ENCODE results near the gene KRTAP1-5. TPM values are rescaled to one million over a fixed set of nuclear protein-coding genes. Genes with fewer than 3 reads are reported as not detected.

Gene KRTAP1-5
- total RNA-seq, 2 donors from 2014 or later, result not detected

DNA sequence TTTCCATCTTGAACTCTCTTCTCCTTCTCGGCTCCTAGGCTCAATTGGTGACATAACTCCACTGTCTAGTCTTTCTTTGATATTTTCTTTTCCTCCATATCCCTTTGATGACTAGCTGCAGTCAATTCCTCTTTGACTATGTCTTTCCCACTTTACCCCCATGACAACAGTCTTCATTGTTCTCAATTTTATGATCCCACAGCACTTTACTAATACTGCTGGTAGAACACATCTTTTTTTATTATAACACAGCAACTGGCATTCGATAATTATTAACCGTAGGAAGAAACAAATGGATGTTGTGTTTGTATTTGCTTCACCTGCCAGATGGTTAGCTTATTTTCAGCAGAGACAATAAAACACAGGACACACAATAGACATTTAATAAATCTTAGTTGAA, 34.3 kb downstream of the KRTAP1-5 start:
- intact Hi-C loops (cut with DNase I), result no loop called here
- TF ChIP-seq, protein P1, sequence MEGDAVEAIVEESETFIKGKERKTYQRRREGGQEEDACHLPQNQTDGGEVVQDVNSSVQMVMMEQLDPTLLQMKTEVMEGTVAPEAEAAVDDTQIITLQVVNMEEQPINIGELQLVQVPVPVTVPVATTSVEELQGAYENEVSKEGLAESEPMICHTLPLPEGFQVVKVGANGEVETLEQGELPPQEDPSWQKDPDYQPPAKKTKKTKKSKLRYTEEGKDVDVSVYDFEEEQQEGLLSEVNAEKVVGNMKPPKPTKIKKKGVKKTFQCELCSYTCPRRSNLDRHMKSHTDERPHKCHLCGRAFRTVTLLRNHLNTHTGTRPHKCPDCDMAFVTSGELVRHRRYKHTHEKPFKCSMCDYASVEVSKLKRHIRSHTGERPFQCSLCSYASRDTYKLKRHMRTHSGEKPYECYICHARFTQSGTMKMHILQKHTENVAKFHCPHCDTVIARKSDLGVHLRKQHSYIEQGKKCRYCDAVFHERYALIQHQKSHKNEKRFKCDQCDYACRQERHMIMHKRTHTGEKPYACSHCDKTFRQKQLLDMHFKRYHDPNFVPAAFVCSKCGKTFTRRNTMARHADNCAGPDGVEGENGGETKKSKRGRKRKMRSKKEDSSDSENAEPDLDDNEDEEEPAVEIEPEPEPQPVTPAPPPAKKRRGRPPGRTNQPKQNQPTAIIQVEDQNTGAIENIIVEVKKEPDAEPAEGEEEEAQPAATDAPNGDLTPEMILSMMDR (IDR thresholded peaks at IDR 0.05), result no peak
- TF ChIP-seq POLR2A (IDR thresholded peaks at IDR 0.05), result no peak
- no peaks in the 10 kb centered on the region for H3K27me3 ChIP-seq
- H3K36me3 ChIP-seq (replicated peaks in 1 of 2; ENCODE audit: insufficient read depth in 1 of 2, low read depth in 2 of 2), result no peaks in the 10 kb centered on the region
- no peaks in the 10 kb centered on the region for H3K9me3 ChIP-seq
- WGBS, 2 donors, result 53 to 60% methylated on average over 3 of the region's 3 CpGs
- H3K4me1 ChIP-seq, result peaks cover 4% of the 10 kb centered on the region
- H3K27ac ChIP-seq, result no peak overlapping the region
- H3K4me3 ChIP-seq, result no peak overlapping the region
- DNase-seq, result no peak
- no peak for ATAC-seq

GRCh38 chr17:40986920-40987319, 40.1 kb downstream of the KRTAP1-5 start:
- TF ChIP-seq, protein P1 (IDR thresholded peaks at IDR 0.05), result no peak
- TF ChIP-seq POLR2A (IDR thresholded peaks at IDR 0.05), result no peak
- Histone ChIP-seq H3K4me1 (no peaks in the 10 kb centered on the region), H3K27ac (peak overlapping the region in 2 of 4 donors; percentile 21 to 45), H3K9me3 (no peaks in the 10 kb centered on the region), H3K4me3 (no peak overlapping the region), H3K36me3 (replicated peaks in 1 of 2; ENCODE audit: insufficient read depth in 1 of 2, low read depth in 2 of 2) (no peaks in the 10 kb centered on the region), H3K27me3 (no peaks in the 10 kb centered on the region)
- WGBS, 2 donors, result 40 to 46% methylated on average over 8 of the region's 8 CpGs
- no peak for ATAC-seq
- intact Hi-C loops (cut with DNase I), result no loop called here
- no peak for DNase-seq

DNA sequence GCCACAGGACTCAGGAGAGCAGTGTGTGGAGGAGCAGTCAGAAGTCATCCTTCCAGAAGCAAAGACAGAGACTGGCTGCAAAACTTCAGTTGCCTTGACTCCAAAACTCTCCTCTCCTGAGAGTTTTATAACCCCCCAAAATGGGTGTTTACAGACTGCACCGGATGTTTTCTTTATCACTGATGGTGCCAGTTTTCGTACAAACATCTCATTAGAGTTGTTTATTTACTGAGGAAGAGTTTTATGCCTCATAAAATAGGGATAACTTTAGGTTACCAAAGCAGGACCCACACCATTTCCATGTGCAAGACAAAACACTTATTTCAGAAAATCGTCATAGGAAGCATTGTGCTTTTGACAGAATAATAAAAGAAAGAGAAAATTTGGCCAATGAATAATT, 42.8 kb downstream of the KRTAP1-5 start, which contains the start of gene KRT40:
KRT40 (minus strand) TSS at position 101 of the 400 bp plus-strand sequence; CDS start at position 48, 53 bp downstream.
- Histone ChIP-seq H3K27me3 (no peaks in the 10 kb centered on the region), H3K36me3 (replicated peaks in 1 of 2; ENCODE audit: insufficient read depth in 1 of 2, low read depth in 2 of 2) (no peaks in the 10 kb centered on the region), H3K9me3 (no peaks in the 10 kb centered on the region), H3K4me3 (no peak within 1 kb of the TSS), H3K27ac (no peak within 1 kb of the TSS), H3K4me1 (peaks cover 10% of the 10 kb centered on the region)
- intact Hi-C loops (cut with DNase I), result no loop called here
- ATAC-seq, result no peak
- DNase-seq, result no peak
- 41 to 58% methylated on average over 3 of the region's 3 CpGs for WGBS, 2 donors
- TF ChIP-seq POLR2A (IDR thresholded peaks at IDR 0.05), result no peak
- TF ChIP-seq, protein P1 (IDR thresholded peaks at IDR 0.05), result no peak

DNA sequence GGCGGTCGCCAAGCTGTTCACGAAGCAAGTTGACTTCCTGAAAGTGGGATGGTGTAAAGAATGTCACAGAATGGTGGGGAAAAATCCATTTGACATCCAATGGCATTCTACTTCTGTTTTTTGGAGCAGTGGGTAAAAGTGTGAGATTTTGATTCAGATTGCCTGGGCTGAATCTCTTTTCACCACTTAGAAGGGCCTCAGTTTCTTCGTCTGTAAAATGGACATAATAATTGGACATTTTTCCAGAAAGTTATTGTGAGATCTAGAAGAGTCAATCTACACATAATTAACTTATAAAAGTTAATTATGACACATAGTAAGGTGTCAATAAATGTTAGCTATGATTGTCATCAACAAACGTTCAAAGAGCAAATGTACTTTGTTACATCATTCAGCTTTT, 45.9 kb downstream of the KRTAP1-5 start:
- Histone ChIP-seq H3K4me1 (peaks cover 22% of the 10 kb centered on the region), H3K9me3 (no peaks in the 10 kb centered on the region), H3K36me3 (replicated peaks in 1 of 2; ENCODE audit: insufficient read depth in 1 of 2, low read depth in 2 of 2) (no peaks in the 10 kb centered on the region), H3K27me3 (peaks cover 0 to 4% of the 10 kb centered on the region in 2 donors), H3K4me3 (no peak overlapping the region), H3K27ac (no peak overlapping the region)
- DNase-seq, result no peak
- TF ChIP-seq, protein P1 (IDR thresholded peaks at IDR 0.05), result no peak
- no peak for TF ChIP-seq POLR2A (IDR thresholded peaks at IDR 0.05)
- intact Hi-C loops (cut with DNase I), result no loop called here
- WGBS, 2 donors, result 37 to 58% methylated on average over 4 to 5 of the region's 5 CpGs
- no peak for ATAC-seq

DNA sequence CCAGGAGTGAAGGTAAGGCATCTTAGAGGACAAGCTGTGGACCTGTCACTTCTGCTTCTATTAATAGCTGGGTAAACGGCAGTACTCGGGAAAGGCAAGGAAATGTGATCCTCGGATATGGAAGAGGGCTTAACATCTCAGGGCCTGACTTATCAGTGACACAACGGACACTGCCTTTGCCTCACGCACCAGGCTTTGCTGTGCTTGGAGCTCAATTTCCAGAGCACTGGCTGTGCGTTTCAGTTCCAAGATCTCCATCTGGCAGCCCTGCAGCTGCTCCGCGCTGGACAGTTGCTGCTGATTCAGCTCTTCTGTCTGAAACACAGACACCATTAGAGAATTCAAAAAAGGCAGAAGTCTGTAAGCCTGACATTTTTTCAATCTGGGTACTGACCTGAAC, 46.4 kb downstream of the KRTAP1-5 start:
- DNase-seq, result peak in 2 of 4 donors; percentile 10 to 20
- peaks cover 22% of the 10 kb centered on the region for H3K4me1 ChIP-seq
- intact Hi-C loops (cut with DNase I), result no loop called here
- H3K36me3 ChIP-seq (replicated peaks in 1 of 2; ENCODE audit: insufficient read depth in 1 of 2, low read depth in 2 of 2), result no peaks in the 10 kb centered on the region
- 38 to 41% methylated on average over 8 of the region's 8 CpGs for WGBS, 2 donors
- no peak for ATAC-seq
- H3K27ac ChIP-seq, result peak overlapping the region in 2 of 4 donors; percentile 10 to 18
- no peaks in the 10 kb centered on the region for H3K9me3 ChIP-seq
- TF ChIP-seq POLR2A (IDR thresholded peaks at IDR 0.05), result no peak
- TF ChIP-seq, protein P1 (IDR thresholded peaks at IDR 0.05), result no peak
- no peak overlapping the region for H3K4me3 ChIP-seq
- H3K27me3 ChIP-seq, result peaks cover 0 to 4% of the 10 kb centered on the region in 2 donors

All from body of pancreas (tissue), 4 donors.